HG03280 (cell line): ENCODE results near the gene DLX6.

Experiments
- ATAC-seq: cut with Tn5 transposase; IDR thresholded peaks from one replicate; pipeline ENCODE4 v1.9.1; 2021; ENCODE audit warnings: mild to moderate bottlenecking, moderate library complexity; ENCODE audit not compliant: unreplicated experiment

The DLX6 gene

DNA sequence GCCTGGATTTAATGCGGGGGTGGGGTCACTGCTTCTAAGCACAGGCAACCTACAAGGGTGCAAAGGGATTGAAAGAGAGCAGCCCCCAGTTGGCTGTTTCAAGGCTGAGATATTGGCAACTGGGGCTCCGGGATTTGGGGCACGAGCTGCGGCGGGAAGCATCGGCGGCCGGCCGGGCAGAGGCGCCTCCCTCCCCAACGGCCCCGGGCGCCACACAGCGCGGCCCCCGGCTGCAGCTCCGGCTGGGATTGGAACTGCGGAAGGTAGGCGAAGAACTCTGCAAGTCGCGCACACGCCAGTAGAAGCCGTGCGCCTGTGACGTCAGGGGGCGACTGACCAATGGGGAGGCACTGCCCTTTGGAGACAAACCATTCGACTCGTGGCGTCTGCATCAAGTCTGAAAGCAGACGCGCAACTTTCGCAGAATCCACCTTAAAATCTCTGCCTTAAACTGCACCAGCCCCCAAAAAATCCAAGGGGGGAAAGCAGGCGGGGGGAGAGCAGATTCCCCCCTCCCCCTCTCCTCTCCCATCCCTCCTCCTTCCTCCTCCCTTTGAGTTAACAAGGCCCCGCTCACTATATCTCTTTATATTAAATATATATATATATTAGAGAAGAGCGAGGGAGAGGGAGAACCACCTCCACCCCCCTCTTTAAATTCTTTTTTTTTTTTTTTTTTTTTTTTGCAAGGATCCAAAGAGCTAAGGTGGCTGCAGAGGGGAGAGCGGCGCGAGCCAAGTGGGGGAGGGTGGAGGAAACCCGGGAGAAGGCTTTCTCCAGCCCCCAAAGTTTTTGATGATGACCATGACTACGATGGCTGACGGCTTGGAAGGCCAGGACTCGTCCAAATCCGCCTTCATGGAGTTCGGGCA is at the start of gene DLX6:
TSS of gene DLX6 (plus strand) at position 371 of the 872 bp plus-strand sequence. CDS start at position 796, 425 bp downstream.
- no peak for ATAC-seq

DNA sequence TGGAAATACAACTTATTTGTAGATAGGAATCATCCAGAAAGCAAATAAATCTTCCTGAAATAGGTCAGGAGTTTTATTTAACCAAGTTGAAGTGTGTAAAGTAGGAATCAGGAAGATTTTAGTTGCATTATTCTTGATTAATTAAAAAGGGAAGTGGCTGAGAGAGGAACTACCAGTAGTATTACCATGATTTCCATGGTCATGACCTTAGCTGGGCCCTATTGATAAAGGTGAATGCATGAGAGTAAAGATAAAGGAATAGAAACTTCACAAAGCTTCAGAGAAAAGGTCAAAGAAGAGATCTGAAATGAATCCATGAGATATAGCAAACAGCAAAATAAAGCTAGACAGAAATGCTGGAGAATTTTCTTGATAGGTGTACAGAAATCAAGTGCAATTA is 46.2 kb upstream of the DLX6 start:
- ATAC-seq: no peak

DNA sequence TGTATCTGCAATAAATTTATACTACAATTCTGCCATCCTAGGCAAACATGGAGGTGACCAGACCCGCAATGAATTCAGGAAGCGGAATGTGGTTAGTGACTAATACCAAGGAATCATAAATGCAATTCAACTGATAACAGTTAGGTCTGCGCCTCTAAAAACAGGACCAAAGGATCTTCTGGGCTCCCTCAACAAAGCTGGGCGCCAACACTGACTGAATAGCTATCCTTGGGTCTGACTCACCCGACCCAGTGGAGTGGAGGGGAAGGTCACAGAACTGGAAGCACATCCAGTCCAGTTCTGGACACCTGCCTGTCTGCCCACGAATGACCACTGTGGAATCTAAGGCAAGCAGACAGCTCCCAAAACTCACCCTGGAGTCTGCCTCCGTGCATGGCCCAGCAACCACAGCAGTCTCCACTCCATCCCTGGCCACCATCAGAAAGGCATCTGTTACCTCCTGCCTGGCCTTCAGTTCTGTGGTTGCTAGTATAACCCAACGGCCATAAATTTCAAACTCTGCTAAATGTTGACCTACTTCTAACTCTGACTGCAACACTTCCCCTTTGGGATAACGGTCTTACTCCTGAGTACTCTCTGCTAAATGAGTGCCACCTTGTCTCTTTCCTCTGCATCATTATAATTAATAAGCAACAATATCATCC is 43.0 kb upstream of the DLX6 start:
- no peak for ATAC-seq

DNA sequence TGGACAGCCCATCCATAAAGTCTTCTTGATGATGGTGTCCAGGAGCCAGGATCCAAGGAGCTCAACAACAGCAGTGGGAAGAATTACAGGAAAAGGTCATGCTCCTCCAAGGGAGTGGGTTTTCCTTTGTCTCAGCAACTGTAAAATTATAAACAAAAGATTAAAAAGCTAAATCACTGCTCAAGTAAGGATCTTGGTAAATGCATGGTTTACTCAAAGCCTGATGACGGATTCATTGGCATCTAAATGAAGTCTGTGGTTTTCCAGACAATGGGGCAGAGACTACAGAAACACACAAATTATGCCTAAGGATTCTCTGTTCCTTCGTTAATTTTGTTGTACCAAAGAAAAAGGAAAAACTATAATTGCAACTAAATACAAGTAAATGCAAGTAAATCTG is 36.4 kb upstream of the DLX6 start:
- ATAC-seq: no peak

DNA sequence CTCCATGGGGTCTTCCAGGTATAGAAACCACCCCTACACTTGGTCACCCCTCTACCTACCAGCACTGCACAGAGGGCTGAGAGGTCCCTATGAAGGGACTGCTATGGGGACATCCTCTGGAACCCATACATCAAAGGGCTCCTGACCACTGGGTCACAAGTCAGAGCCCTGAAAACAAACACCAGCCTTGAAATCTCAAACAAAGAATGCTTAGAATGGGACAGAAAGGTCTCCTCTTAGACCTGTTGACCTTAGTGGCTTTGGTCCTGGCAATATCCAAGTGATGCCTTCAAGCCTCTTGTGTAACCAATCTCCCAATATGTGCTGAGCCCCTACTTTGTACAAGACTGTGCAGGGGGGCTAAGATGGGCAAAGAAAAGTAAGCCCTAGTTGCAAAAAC is 34.6 kb upstream of the DLX6 start:
- ATAC-seq: no peak

DNA sequence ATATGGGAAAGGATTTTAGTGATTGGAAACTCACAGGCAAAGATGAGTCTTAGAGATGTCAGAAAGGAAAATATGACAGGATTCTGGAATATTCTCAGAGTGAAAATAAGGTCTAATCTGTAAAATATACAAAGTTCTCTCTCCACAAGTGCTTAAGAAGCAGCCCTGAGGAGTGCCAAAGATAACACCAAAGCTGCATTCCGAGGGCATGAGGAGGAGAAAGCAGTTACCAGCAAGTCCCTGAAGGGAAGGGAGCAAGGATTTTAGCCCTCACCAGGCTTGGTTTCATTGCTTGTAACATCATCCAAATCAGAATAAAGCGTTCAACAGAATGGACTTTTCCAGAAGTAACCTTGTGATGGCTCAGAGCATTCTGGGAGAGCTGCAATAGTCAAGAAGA is 31.4 kb upstream of the DLX6 start:
- no peak for ATAC-seq

DNA sequence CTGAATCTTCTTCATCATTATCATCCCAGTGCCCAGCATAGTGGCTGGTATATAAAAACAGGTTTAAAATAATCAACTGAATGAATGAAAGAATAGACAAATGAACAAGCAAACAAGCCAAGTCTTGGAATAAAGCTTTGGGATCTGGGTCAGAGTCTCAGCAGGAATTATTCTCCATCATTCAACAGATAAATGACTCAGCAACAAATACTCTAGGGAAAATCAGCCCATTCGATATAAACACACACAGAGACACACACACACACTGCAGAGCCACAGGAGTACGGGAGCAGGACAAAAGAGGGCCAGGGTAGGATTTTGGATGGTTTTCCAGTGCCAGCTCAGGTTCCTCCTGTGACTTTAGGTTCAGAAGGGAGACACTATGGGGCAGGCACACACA is 29.2 kb upstream of the DLX6 start:
- no peak for ATAC-seq

DNA sequence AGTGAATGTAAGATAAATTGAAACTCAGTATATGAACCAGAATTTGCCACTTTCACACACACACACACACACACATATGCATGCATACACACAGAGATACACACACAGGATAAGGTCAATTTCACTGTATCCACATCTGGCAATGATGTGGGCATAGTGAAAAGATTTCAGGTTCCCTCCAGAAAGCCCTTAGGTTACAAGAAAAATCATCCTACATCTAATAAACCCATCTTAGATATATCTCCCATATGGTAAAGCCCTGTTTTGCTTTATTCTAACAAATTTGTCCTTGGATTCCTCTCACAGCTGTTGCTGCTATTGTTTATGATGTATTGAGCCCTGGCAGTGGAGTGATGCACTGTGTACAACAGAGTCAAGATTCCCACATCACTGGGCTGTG is 27.9 kb upstream of the DLX6 start:
- no peak for ATAC-seq

DNA sequence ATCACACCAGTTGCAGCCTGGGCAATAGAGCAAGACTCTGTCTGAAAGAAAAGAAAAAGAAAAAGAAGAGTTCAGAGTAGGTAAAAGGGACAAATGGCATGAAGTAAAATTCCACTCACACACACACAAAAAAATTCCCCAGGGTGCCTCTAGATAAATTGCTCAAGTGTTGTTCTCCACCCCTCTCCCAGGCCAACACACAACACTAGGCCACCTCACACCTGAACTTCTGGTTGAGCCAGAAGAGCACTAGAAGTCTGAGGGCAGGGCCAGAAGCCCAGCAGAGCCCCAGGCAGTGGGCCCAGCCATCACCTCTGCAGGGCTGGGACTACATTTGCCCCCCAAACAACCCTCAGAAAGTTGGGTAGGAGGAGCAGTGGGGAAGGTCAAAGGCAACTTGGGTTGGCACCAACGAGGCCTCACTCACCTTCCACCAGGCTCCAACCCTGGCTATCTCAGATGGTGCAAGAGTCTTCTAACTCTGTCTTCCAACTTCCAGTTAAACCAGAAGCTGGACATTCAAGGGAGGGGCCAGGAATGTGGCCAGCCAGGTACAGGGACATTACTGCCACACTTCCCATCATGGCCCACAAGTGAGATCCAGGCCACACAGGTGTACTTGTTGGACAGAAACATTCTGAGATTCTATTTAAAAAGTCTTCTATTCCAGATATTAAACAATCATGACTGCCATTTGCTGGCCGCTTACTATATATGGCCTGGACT is 25.6 kb upstream of the DLX6 start:
- ATAC-seq: no peak

DNA sequence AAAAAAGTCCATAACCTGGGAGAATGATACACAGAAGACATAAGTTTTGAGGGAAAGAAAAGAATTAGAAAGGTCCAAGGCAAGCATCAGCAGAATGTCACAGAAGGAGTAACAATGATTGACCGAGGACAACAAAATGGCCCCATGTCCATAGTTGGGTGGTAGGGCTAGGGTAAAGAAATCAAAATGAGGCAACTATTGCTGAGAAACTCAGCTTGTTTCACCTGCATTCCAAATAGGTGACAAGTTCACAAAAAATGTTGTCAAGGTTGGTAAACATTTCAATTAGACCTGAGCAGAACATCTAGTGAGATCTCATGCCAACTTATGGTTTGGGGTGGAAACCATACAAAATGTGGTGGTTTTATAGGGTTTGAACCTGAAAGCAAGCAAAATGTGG is 22.8 kb upstream of the DLX6 start:
- no peak for ATAC-seq

DNA sequence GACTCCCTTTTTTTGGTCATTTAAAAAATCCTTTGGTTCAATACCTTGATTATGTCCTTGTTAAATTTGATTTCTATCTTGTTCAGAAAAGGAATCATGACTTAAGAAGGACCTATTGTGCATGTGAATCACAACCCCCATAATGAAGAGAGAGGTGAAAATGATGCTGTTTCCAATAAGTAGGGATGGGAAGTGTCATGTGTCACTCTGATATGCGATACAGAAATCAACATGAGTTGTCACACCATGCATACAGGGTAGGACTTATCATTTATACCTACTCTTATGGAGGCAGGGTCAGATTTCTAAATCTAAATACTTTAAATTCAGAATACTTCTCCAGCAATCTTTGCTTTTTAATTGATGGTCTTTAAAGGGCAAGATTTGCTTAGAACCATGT is 19.4 kb upstream of the DLX6 start:
- no peak for ATAC-seq

DNA sequence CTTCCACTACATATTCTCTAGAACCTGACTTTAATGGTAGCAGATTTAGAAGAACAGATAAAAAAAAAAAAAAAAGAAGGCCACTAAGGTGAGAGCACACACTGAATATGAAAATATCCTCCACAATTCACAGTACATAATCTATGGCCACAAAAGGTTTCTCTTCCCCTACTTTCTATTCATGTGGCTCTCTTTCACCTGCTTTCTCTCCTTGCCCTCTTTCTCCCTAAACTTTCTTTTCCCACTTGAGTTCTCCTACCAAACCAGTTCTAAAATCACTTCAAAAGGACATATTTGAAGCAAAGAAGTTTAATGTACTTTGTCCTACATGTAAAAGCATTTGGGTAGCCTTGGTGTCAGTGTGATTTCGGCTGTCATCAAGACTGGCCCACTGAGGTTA is 18.5 kb upstream of the DLX6 start:
- no peak for ATAC-seq

DNA sequence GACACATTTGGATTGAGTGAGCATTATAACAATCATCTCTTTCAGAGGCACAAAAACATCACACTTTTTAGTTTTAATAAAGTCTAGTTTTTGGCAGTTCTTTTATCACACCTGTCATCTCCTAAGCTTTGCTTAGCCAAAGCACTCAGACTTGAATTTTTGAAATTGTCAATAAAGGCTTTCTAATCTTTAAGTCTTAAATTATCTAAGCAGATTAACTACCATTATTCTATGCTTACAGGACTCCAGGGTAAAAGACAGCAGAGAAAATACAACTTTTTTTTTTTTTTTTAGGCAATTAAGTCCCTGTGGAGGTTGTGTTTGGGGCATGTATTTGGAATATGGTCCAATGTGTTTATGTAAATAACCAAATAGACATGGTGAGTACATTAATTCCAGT is 17.6 kb upstream of the DLX6 start:
- ATAC-seq: no peak

DNA sequence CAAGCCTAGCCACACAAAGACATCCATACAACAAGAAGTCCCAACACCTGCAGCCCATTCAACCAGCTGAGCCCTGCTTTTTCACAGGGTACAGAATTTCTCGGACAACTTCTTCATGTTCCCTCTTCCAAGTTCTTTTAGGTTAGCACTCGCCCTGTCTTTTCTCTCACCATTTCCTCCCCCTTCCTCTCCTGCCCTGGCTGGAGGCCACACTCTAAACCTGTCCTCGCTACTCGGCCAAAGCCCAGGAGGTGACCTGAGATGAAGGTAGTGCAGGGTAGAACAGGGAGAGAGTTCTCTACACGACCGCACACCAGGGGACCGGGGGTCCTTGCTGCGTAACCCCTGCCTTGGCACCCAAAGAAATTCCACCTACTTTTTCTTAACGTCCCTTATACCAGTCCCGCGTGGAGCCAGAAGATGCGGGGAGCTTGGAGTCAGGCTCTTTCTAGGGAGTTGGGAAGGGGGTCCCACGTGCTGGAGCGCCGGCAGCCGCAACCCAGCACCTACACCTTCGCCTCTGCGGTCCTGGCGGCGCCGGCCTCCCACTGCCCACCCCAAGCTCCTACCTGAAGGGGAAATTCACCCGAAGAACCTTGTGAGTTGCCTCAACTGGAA is 16.0 kb upstream of the DLX6 start:
- ATAC-seq: no peak

DNA sequence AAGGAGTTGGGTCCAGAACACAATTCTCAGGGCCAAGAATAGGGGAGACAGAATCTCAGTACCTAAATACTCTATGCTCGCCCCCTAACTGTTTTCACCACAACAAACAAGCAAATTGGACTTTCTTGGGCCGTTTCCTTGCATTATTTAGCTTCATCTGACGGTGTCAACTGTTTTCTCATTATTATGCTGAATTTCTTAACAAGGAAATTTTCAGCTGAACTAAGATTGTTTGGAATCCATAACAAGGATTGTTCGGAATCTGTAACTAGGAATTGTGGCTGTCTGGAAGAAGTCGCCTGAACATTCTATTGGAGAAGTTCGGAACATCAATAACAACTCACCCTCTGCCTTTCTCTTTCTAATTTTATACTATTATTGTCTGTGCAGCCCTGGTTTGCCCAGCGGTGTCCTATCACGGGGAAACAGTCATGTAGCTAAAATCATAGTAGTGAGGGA is 15.5 kb upstream of the DLX6 start:
- no peak for ATAC-seq

DNA sequence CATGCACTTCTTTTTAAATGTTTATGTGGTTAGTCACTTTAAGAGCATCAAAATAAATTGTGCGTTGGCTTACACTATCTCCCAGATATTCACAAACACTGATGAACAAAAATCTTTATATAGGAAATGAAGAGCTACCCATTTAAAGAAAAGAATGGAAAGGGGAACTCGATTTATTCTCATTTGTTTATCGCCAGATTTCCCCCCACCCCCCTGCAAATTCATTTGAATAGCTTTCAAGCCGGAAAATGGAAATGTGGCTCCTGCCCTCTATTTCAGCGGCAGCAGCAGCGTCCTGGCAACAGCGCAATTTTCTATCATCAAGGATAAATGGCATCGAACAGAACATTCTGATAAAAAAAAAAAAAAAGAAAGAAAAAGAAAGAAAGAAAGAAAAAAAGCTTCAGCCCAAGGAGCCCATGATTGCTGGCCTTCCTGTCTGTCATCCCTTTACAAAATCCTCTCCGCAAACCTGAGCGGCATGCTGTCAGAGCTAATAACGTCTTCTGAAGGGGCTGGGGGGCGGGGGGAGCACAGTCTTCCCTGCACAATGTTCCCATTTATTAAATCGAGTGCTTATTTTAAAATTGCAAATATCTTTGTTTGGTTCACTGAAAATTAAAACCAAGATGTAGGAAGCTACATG is 13.7 kb upstream of the DLX6 start:
- no peak for ATAC-seq

DNA sequence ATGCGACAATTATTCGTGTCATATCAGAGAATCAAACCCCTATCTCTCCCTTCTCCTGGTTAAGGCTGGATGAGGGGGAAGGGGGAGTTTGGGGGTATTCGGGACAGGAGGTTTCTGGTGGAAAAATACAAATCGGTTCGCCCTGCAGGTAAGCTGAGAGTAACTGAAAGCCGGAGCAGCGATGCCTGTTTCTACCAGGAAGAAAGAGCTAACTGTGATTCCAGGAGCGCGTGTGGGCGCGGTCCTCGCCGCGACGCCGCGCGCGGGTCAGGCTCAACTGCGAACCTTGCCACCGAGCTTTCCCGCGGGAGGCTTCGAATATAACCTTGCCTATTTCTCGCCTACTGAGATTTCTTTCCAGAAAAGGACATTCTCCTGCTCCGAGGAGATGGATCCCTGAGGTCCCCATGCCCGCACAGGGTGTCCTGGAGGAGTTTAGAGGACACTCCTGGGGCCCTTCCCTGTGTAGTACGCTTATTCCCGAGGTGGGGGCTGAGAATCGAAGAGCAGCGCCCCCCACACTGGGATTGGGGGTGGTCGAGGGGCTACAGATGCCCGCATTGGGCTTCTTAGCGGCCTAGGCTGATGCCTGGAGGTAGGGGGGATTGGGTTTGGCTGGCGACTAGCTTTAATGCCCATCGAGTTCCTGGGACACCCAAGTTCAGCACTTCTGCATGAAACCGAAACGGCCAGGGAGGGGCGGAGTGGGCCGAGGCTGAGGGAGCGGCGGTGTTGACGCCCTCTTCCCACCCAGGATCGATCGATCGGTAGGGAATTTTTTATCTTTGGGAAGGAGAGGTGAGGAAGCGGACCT is 13.0 kb upstream of the DLX6 start:
- ATAC-seq: no peak

DNA sequence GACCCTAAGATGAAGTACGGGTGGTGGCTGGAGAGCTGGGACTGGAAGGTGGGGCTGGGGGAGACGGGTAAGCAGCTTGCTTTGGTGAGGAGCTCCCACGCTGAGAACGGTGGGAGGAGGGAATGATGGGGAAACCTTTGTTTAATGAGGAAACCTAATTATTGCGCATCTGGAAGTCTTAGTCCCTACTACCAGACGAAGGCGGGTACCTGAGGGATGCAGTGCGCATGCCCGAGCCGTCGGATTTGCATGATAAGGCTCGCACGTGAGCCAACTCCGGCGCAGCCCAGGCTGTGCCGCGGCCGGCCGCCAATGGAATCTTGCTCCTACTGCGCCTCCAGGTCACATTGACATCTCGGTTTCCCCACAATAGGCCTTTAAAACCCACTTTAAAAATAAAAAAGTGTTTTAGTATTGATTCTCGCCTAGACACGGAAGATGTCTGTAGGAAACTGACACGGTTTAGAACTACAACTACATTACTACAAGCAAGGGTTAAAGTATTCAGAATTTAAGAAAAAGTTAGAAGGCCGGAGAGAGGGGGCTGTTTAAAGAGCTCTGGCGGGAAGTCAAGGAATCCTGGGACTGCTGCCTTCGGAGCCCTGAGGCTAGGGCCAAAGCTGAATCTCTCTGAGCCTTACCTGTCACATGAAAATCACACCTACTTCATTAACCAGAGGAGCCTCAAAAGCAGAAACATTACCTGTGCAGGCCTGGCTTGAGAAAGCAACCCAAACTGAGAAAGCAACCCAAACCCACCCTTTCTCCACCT is 12.1 kb upstream of the DLX6 start:
- ATAC-seq: no peak

DNA sequence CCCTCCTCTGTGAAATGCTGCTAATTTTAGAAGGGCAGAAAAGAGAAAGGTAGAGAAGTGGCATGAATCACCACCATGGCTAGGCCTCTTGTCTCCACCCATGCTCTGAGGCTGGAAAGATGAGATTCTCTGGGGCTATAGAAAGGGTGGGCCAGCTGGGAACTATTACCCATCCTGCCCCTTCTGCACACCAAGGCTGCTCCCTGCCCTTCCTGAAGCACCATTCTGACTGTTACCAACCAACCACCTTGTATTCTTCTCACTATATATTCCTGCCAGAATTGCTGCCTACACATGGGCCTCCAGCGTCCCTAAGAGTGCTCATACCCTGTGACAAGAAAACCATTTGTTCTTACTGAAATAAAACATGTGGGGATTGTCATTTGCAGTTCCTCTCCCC is 11.4 kb upstream of the DLX6 start:
- ATAC-seq: no peak
